Transverse colon (tissue), 4 donors: ENCODE data around the gene PJVK. TPM values are rescaled to one million over a fixed set of nuclear protein-coding genes. Genes with fewer than 3 reads are reported as not detected.
"Not testable (repeated sequence)": the region's sequence is repeated elsewhere in the genome, so short reads cannot be mapped to it uniquely, and the experiment has no call there.

Experiments used
- DNase-seq: peaks from one replicate; pipeline ENCODE4 v3.0.0-alpha.2; 2019
- H3K27ac ChIP-seq, 4 donors: fragments of 200-600 bp; sonication (generic); 2 replicates each; pipeline ENCODE4 v1.5.1; 2016 to 2018; ENCODE audit warnings: inconsistent platforms in 4 of 4
- H3K27me3 ChIP-seq: fragments of 200-600 bp; sonication (generic); 2 replicates; pipeline ENCODE4 v1.5.1; 2017; ENCODE audit warnings: inconsistent platforms
- H3K36me3 ChIP-seq, 4 donors: fragments of 200-600 bp; sonication (generic); 2 replicates each; pipeline ENCODE4 v1.5.1; 2017 to 2019; ENCODE audit warnings: inconsistent platforms in 4 of 4
- H3K4me1 ChIP-seq, 4 donors: fragments of 200-600 bp; sonication (generic); 2 replicates each; pipeline ENCODE4 v1.5.1; 2017 to 2020; ENCODE audit warnings: inconsistent platforms in 4 of 4
- H3K4me3 ChIP-seq, 4 donors: fragments of 200-600 bp; sonication (generic); 1 replicate in 1 of 4; 2 replicates in 3 of 4; pipeline versions ENCODE4 v1.5.1 to v1.6.1; 2017 to 2019; ENCODE audit warnings: inconsistent platforms in 4 of 4
- H3K9me3 ChIP-seq, 2 donors: fragments of 200-600 bp; sonication (generic); 2 replicates each; pipeline ENCODE4 v1.5.1; 2017 to 2019; ENCODE audit warnings: inconsistent platforms in 2 of 2
- CTCF ChIP-seq, 5 experiments: fragments of 200-600 bp in 3 of 5; fragments of 450-650 bp in 2 of 5; sonication (generic) in 3 of 5; IDR thresholded peaks; 1 replicate in 2 of 5; 2 replicates in 3 of 5; pipeline ENCODE4 v1.5.1; 2016 to 2017; ENCODE audit warnings: antibody characterized with exemption in 5 of 5, inconsistent platforms in 3 of 5, mild to moderate bottlenecking in 2 of 5, moderate library complexity in 1 of 5
- EP300 ChIP-seq: sonication (generic); formaldehyde crosslinking; IDR thresholded peaks from one replicate; pipeline ENCODE4 v1.6.1; 2017; ENCODE audit warnings: antibody characterized with exemption, low read depth
- POLR2A ChIP-seq: fragments of 450-650 bp; IDR thresholded peaks from one replicate; pipeline ENCODE4 v1.6.1; 2016; ENCODE audit warnings: antibody characterized with exemption, mild to moderate bottlenecking, moderate library complexity
- POLR2AphosphoS5 ChIP-seq, 3 donors: sonication (generic); formaldehyde crosslinking; IDR thresholded peaks; one replicate each; pipeline ENCODE4 v1.6.1; 2016; ENCODE audit warnings: antibody characterized with exemption in 3 of 3
- WGBS, 2 donors: methylation state at CpG; one replicate each; pipeline ENCODE4 v1.1.5; 2018; ENCODE audit warnings: low coverage in 1 of 2; 5-methylcytosine and 5-hydroxymethylcytosine counted together
- in situ Hi-C, 4 donors: fragments of 200-750 bp; cut with MboI; loops; one replicate each; pipeline versions ENCODE4 v1.15.0 to v1.15.1; 2017; ENCODE audit warnings: low sequenced_read_pairs in 3 of 4, low pct_ligation_motif_present in 1 of 4, low pct_unique_long_range_greater_than_20kb in 1 of 4
- intact Hi-C: fragments of 100-400 bp; cut with DNase I; formaldehyde crosslinking; loops from one replicate; pipeline ENCODE4 v1.15.1; 2023; ENCODE audit warnings: low total_unique reads
- total RNA-seq, 4 donors: library from RNA; depleted of rRNA; stranded (reverse); fragments of >200 nt; gene quantifications; one replicate each; pipeline ENCODE4 v1.1.0, GENCODE V29; 2016

Gene PJVK
- total RNA-seq, 4 donors from 2014 or later: 1.6 to 3.2 TPM; not detected in 2

DNA sequence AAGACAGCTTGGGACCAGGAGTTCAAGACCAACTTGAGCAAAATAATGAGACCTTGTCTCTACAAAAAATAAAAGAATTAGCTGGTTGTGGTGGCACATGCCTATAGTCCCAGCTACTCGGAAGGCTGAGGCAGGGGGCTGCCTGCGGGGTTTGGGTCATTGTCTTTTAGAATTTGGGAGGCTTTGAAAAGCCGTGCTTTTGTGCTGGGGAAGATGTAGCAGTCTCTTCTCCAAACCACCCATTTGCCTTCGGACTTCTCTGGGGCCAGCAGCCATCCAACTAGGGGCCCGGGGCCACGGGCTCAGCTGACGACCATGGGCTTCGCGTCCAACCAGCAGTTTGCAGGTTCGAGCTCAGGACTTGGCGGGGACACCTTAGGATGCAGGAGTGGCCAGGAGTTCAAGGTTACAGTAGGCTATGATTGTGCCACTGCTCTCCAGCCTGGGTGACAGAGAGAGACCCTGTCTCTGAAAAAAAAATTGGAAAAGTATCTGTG is 6.3 kb downstream of the PJVK start:
- Histone ChIP-seq H3K27me3 (no peaks in the 10 kb centered on the region), H3K4me3 (no peak overlapping the region), H3K9me3 (no peaks in the 10 kb centered on the region), H3K4me1 (peaks cover 0 to 1% (median under 1%) of the 10 kb centered on the region in 4 donors), H3K36me3 (no peaks in the 10 kb centered on the region), H3K27ac (no peak overlapping the region)
- WGBS, 2 donors: 80 to 94% methylated on average over 1 to 11 of the region's 11 CpGs
- in situ Hi-C loops (no loop called here), intact Hi-C loops (no loop called here)
- no peak for DNase-seq
- TF ChIP-seq POLR2AphosphoS5 (IDR thresholded peaks at IDR 0.05): no peak
- no peak for TF ChIP-seq POLR2A
- TF ChIP-seq CTCF (IDR thresholded peaks at IDR 0.05): no peak
- TF ChIP-seq EP300: no peak

DNA sequence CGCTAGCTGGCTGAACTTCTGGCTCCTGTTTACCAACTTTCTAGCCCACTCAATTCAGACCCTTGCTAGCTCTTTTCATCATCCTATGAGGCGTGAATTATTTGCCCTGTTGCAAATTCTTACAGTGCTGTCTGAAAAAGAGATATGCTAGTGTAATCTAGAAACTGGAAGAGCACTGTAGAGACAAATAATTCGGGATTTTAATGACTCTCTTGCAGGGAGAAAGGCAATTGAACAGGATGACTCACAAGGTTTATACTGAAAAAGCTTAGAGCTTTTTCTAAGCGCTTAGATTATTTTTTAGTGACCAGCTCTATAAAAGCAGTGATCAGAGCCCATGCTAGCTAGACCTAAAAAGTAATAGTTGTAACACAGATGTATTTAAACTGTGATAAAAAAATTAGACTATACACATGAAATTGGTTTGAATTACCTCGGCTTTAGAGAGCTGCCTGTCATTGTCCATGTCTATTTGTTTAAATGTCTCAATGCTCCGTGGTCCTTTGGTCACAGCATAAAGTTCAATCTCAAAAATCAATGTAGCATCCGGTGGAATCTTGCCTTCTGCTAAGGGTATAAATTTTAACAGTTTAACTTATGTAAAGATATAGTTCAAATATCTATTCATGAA is 18.2 kb downstream of the PJVK start:
- no peaks in the 10 kb centered on the region for H3K4me1 ChIP-seq
- no peaks in the 10 kb centered on the region for H3K36me3 ChIP-seq
- in situ Hi-C loops: no loop called here
- no peak overlapping the region for H3K4me3 ChIP-seq
- H3K9me3 ChIP-seq: no peaks in the 10 kb centered on the region
- no peaks in the 10 kb centered on the region for H3K27me3 ChIP-seq
- intact Hi-C loops: no loop called here
- no peak overlapping the region for H3K27ac ChIP-seq
- WGBS, 2 donors: 87 to 90% methylated on average over 7 of the region's 7 CpGs
- no peak for TF ChIP-seq CTCF (IDR thresholded peaks at IDR 0.05)
- no peak for TF ChIP-seq EP300
- no peak for TF ChIP-seq POLR2A
- TF ChIP-seq POLR2AphosphoS5 (IDR thresholded peaks at IDR 0.05): no peak
- no peak for DNase-seq

- H3K4me1 ChIP-seq, intact Hi-C loops, H3K27ac ChIP-seq, H3K9me3 ChIP-seq, in situ Hi-C loops, DNase-seq, H3K36me3 ChIP-seq, H3K27me3 ChIP-seq, H3K4me3 ChIP-seq: not testable (repeated sequence)
- WGBS, 2 donors: 96 to 100% methylated on average over 4 to 5 of the region's 5 CpGs
Measured at GRCh38 chr2:178471313-178471712, 20.1 kb downstream of the PJVK start.

- DNase-seq: no peak
- H3K9me3 ChIP-seq: no peaks in the 10 kb centered on the region
- H3K27me3 ChIP-seq: no peaks in the 10 kb centered on the region
- no peaks in the 10 kb centered on the region for H3K36me3 ChIP-seq
- H3K27ac ChIP-seq: no peak overlapping the region
- in situ Hi-C loops: no loop called here
- H3K4me3 ChIP-seq: no peak overlapping the region
- WGBS, 2 donors: 93 to 95% methylated on average over 2 of the region's 2 CpGs
- H3K4me1 ChIP-seq: peaks cover 0 to 13% (median 3%) of the 10 kb centered on the region in 4 donors
- no peak for TF ChIP-seq CTCF (IDR thresholded peaks at IDR 0.05)
- no peak for TF ChIP-seq EP300
- TF ChIP-seq POLR2A: no peak
- TF ChIP-seq POLR2AphosphoS5 (IDR thresholded peaks at IDR 0.05): no peak
- intact Hi-C loops: no loop called here
Measured at GRCh38 chr2:178473373-178473772, 22.2 kb downstream of the PJVK start.

DNA sequence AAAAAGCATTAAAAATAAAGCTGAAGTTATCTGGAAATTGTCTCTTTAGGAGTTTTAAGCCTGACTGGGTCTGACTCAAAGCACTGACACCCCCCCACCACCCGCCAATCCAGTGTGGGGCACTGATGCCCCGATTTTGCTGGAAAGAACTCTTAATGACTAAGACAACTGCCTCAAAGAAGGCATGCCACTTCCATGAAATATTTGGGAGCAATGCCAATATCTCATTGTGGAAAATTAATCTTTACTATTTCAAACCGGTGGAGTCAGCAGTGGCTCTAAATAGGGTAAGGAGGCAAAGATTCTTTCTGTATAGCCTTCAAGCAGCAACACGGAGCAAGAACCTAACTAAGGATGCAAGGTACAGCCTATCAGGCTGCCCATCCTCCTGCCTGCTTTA is 22.8 kb downstream of the PJVK start:
- 67 to 82% methylated on average over 1 to 4 of the region's 4 CpGs for WGBS, 2 donors
- no peak for DNase-seq
- TF ChIP-seq POLR2A: no peak
- TF ChIP-seq CTCF (IDR thresholded peaks at IDR 0.05): no peak
- TF ChIP-seq POLR2AphosphoS5 (IDR thresholded peaks at IDR 0.05): no peak
- no peak for TF ChIP-seq EP300
- Histone ChIP-seq H3K9me3 (no peaks in the 10 kb centered on the region), H3K27me3 (no peaks in the 10 kb centered on the region), H3K36me3 (no peaks in the 10 kb centered on the region), H3K27ac (no peak overlapping the region), H3K4me3 (no peak overlapping the region), H3K4me1 (peaks cover 0 to 13% (median 4%) of the 10 kb centered on the region in 4 donors)
- intact Hi-C loops: no loop called here
- in situ Hi-C loops: no loop called here
